ENCODE measurements around the gene LRRC38. TPM values are rescaled to one million over a fixed set of nuclear protein-coding genes. Genes with fewer than 3 reads are reported as not detected.

LRRC38 gene
- total RNA-seq, 1 donor from 2014 or later: not detected

DNA sequence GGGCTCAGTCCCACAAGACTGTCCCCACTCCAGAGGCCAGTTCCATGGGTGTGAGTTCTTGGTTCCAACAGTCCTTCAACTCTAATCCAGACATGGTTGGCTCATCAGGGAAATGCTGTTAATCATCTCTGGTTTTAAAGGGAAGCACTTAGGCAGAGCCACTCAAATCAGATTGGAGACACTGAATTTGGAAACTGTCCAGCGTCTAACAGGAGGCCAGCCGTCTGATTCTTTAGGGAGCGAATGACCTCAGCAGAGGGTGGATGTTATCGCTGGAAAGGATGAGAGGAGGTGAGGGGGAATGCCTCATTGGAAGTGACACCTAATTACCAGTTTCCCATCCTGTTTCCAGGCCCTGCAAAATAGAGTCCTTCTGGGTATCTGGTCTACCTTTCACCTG, 22.8 kb upstream of the LRRC38 start:
- no peaks in the 10 kb centered on the region for H3K4me1 ChIP-seq
- H3K4me3 ChIP-seq: no peak overlapping the region
- no peaks in the 10 kb centered on the region for H3K9me3 ChIP-seq
- no peak overlapping the region for H3K27ac ChIP-seq
- ATAC-seq: no peak
- TF ChIP-seq CTCF (IDR thresholded peaks at IDR 0.05): no peak
- no peaks in the 10 kb centered on the region for H3K36me3 ChIP-seq
- H3K27me3 ChIP-seq (ENCODE audit: low read depth): no peaks in the 10 kb centered on the region
- no peak for DNase-seq
- intact Hi-C loops (cut with DNase I): no loop called here

DNA sequence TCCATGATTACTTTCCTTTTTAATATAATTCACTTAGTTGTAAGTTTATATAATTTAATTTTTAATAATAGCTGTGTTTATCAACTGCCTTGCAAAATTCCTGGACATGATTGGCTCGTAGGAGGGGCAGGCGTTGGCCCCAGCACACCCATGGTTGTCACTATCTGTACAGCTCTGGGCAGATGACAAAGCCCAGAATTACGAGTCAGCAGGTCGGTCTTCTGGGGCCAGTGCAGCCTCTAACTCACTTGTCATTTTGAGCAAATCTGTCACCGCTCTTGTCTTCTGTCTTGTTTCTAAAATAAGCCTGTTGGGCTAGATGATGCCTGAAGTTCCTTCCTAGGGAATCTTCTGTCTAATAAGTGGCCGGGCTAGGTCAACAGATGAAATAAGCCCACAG, 21.4 kb upstream of the LRRC38 start:
- intact Hi-C loops (cut with DNase I): no loop called here
- Histone ChIP-seq H3K4me3 (no peak overlapping the region), H3K36me3 (no peaks in the 10 kb centered on the region), H3K4me1 (no peaks in the 10 kb centered on the region), H3K9me3 (no peaks in the 10 kb centered on the region), H3K27ac (no peak overlapping the region), H3K27me3 (ENCODE audit: low read depth) (no peaks in the 10 kb centered on the region)
- TF ChIP-seq CTCF (IDR thresholded peaks at IDR 0.05): no peak
- ATAC-seq (no peak), DNase-seq (no peak)

GRCh38 chr1:13528320-13528719, 14.5 kb upstream of the LRRC38 start:
- no peak overlapping the region for H3K4me3 ChIP-seq
- no peak for TF ChIP-seq CTCF (IDR thresholded peaks at IDR 0.05)
- no peaks in the 10 kb centered on the region for H3K27me3 ChIP-seq (ENCODE audit: low read depth)
- H3K27ac ChIP-seq: no peak overlapping the region
- intact Hi-C loops (cut with DNase I): no loop called here
- no peaks in the 10 kb centered on the region for H3K4me1 ChIP-seq
- H3K36me3 ChIP-seq: no peaks in the 10 kb centered on the region
- no peaks in the 10 kb centered on the region for H3K9me3 ChIP-seq
- DNase-seq (no peak), ATAC-seq (no peak)

- intact Hi-C loops (cut with DNase I): no loop called here
- H3K4me3 ChIP-seq: no peak overlapping the region
- peaks cover 6% of the 10 kb centered on the region for H3K27me3 ChIP-seq (ENCODE audit: low read depth)
- H3K36me3 ChIP-seq: no peaks in the 10 kb centered on the region
- TF ChIP-seq CTCF (IDR thresholded peaks at IDR 0.05): no peak
- H3K27ac ChIP-seq: no peak overlapping the region
- DNase-seq (no peak), ATAC-seq (no peak)
- H3K9me3 ChIP-seq: no peaks in the 10 kb centered on the region
- H3K4me1 ChIP-seq: no peaks in the 10 kb centered on the region
These were observed 10.1 kb upstream of the LRRC38 start for GRCh38 chr1:13523780-13524477.

DNA sequence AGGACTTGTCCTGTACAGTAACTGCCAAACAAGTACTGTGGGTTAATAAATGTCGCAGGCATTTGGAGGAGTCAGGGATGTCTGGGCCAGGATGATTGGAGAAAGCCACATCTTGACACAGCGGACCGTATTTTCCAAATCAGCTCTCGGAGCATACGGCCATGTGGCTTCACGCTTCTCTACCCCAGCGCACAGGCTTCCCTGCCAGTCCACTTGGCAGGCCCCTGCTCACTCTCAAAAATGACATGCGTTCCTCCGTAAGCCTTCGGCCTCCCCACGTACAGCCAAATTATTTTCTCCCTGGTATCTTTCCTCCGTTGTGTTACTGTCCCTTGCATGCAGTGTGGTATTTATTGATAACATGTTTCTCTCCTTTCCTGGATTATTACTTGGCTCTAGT, 7.2 kb upstream of the LRRC38 start:
- Histone ChIP-seq H3K27me3 (ENCODE audit: low read depth) (peaks cover 21% of the 10 kb centered on the region), H3K9me3 (no peaks in the 10 kb centered on the region), H3K4me1 (no peaks in the 10 kb centered on the region), H3K4me3 (no peak overlapping the region), H3K36me3 (no peaks in the 10 kb centered on the region), H3K27ac (no peak overlapping the region)
- TF ChIP-seq CTCF (IDR thresholded peaks at IDR 0.05): no peak
- DNase-seq (no peak), ATAC-seq (no peak)
- intact Hi-C loops (cut with DNase I): no loop called here

Data from lower lobe of right lung (tissue), 2 donors.